GM12878 (cell line): ENCODE data around the gene RASAL1. TPM values are rescaled to one million over a fixed set of nuclear protein-coding genes. Genes with fewer than 3 reads are reported as not detected.
A peak's percentile ranks its signal among the peaks of the same experiment; 100 is the strongest.

Source experiments
- ATAC-seq: fragments of 200-7000 bp; cut with Tn5 transposase; 3 replicates; pipeline ENCODE4 v1.9.1; 2020; ENCODE audit warnings: mild to moderate bottlenecking, moderate library complexity
- Bru-seq: library from RNA; stranded (reverse); fragments of 400-500 nt; gene quantifications from one replicate; lab custom pipeline; 2021; lab: Mats Ljungman, UMichigan
- BruChase-seq, 2 experiments: library from RNA; stranded (reverse); fragments of 400-500 nt; gene quantifications; one replicate each; lab custom pipeline; 2021; lab: Mats Ljungman, UMichigan
- BruUV-seq: library from RNA; stranded (reverse); fragments of 400-500 nt; replicated peaks from 2 replicates; lab custom pipeline; 2021; lab: Mats Ljungman, UMichigan
- CTCF ChIA-PET: fragments of 300-600 bp; sonication (Branson Sonifier 250); formaldehyde crosslinking; extraction: SDS; loops from one replicate; lab custom pipeline; 2021; ENCODE audit warnings: inconsistent platforms; lab: Yijun Ruan, JAX
- POLR2A ChIA-PET: fragments of 350-600 bp; formaldehyde crosslinking; extraction: SDS; loops from one replicate; lab custom pipeline; 2021; ENCODE audit warnings: inconsistent platforms; lab: Charles Lee
- RAD21 ChIA-PET: fragments of 300-600 bp; sonication (Branson Sonifier 250); formaldehyde crosslinking; loops from one replicate; lab custom pipeline; 2023; ENCODE audit warnings: antibody characterized with exemption; ENCODE audit not compliant: unreplicated experiment; lab: Charles Lee
- SMC1A ChIA-PET: fragments of 300-600 bp; sonication (Branson Sonifier 250); formaldehyde crosslinking; loops from one replicate; lab custom pipeline; 2023; ENCODE audit not compliant: unreplicated experiment, uncharacterized antibody; lab: Charles Lee
- DNase-seq: peaks from one replicate; pipeline ENCODE4 v3.0.0-alpha.2; 2011; ENCODE audit warnings: low read depth, low spot score
- FAIRE-seq: peaks from 3 replicates; lab custom pipeline; 2011; peaks lifted over from hg19 to GRCh38; lab: Jason Lieb, UNC
- H2AFZ ChIP-seq: 2 replicates; pipeline ENCODE4 v1.6.0; 2011; ENCODE audit warnings: low read depth, low read length, control low read depth; ENCODE audit not compliant: control insufficient read depth
- H3K27ac ChIP-seq: 2 replicates; pipeline ENCODE4 v1.5.1; 2011; ENCODE audit warnings: control low read depth; ENCODE audit not compliant: control insufficient read depth, insufficient read depth
- H3K27me3 ChIP-seq, 2 experiments: replicated peaks in 1 of 2; 2 replicates each; pipeline versions ENCODE4 v1.6.0 to v1.6.1; 2011; ENCODE audit warnings: low read length in 1 of 2; ENCODE audit not compliant: control insufficient read depth in 2 of 2, insufficient read depth in 2 of 2
- H3K36me3 ChIP-seq, 2 experiments: 2 replicates each; pipeline ENCODE4 v1.5.1; 2011; ENCODE audit warnings: low read length in 1 of 2; ENCODE audit not compliant: control insufficient read depth in 2 of 2, insufficient read depth in 2 of 2
- H3K4me1 ChIP-seq: 2 replicates; pipeline ENCODE4 v1.6.1; 2011; ENCODE audit warnings: mild to moderate bottlenecking, low read length, moderate library complexity, mixed read lengths; ENCODE audit not compliant: control insufficient read depth, insufficient read depth
- H3K4me2 ChIP-seq: 2 replicates; pipeline ENCODE4 v1.6.0; 2011; ENCODE audit warnings: control low read depth; ENCODE audit not compliant: control insufficient read depth, insufficient read depth
- H3K4me3 ChIP-seq: fragments of 200-600 bp; sonication (generic); 2 replicates; pipeline ENCODE4 v1.5.1; 2016
- H3K79me2 ChIP-seq: 2 replicates; pipeline ENCODE4 v1.6.0; 2011; ENCODE audit warnings: low read length; ENCODE audit not compliant: control insufficient read depth, insufficient read depth
- H3K9ac ChIP-seq: 2 replicates; pipeline ENCODE4 v1.8.0; 2011; ENCODE audit warnings: low read length, control low read depth, mixed read lengths; ENCODE audit not compliant: control insufficient read depth, insufficient read depth
- H3K9me3 ChIP-seq: replicated peaks from 3 replicates; pipeline ENCODE4 v1.5.1; 2011; ENCODE audit warnings: mild to moderate bottlenecking, low read length; ENCODE audit not compliant: control insufficient read depth, insufficient read depth
- H4K20me1 ChIP-seq: 2 replicates; pipeline ENCODE4 v1.6.0; 2011; ENCODE audit not compliant: control insufficient read depth, insufficient read depth
- CHD2 ChIP-seq: IDR thresholded peaks from 2 replicates; pipeline ENCODE4 v1.6.1; 2011; ENCODE audit warnings: low read depth, low read length, improper control_type of control experiment, borderline replicate concordance
- CTCF ChIP-seq, 3 experiments: IDR thresholded peaks in 2 of 3; conservative IDR thresholded peaks in 1 of 3; 2 replicates each; pipeline ENCODE4 v1.5.1; 2011; ENCODE audit warnings: low read depth in 3 of 3, low read length in 3 of 3, mild to moderate bottlenecking in 3 of 3, control low read depth in 2 of 3, moderate library complexity in 2 of 3, inconsistent platforms in 1 of 3, mixed read lengths in 1 of 3; ENCODE audit not compliant: control insufficient read depth in 2 of 3, insufficient read depth in 1 of 3; ENCODE audit errors: extremely low read depth in 1 of 3
- EP300 ChIP-seq, 2 experiments: fragments of 150-350 bp in 1 of 2; IDR thresholded peaks; 2 replicates each; pipeline ENCODE4 v1.6.1; 2011 to 2012; ENCODE audit warnings: low read depth in 2 of 2, low read length in 2 of 2, borderline replicate concordance in 1 of 2, improper control_type of control experiment in 1 of 2, inconsistent platforms in 1 of 2; ENCODE audit not compliant: control insufficient read depth in 1 of 2
- ETV6 ChIP-seq, 2 experiments: fragments of 450-650 bp in 1 of 2; IDR thresholded peaks in 1 of 2; conservative IDR thresholded peaks in 1 of 2; 2 replicates each; pipeline ENCODE4 v1.6.1; 2014; ENCODE audit warnings: antibody characterized with exemption in 1 of 2, borderline replicate concordance in 1 of 2, low read depth in 1 of 2, mild to moderate bottlenecking in 1 of 2, moderate library complexity in 1 of 2
- MTA2 ChIP-seq: fragments of 450-650 bp; IDR thresholded peaks from 2 replicates; pipeline ENCODE4 v1.6.1; 2016; ENCODE audit warnings: low read depth, mild to moderate bottlenecking, moderate library complexity
- MXI1 ChIP-seq: fragments of 150-350 bp; IDR thresholded peaks from 2 replicates; pipeline ENCODE4 v1.6.1; 2011; ENCODE audit warnings: low read depth, mild to moderate bottlenecking, inconsistent platforms, low read length, improper control_type of control experiment
- NR2C1 ChIP-seq: fragments of 450-650 bp; IDR thresholded peaks from 2 replicates; pipeline ENCODE4 v1.6.1; 2017; ENCODE audit warnings: antibody characterized with exemption, mild to moderate bottlenecking, moderate library complexity
- PAX5 ChIP-seq: IDR thresholded peaks from 2 replicates; pipeline ENCODE4 v1.6.1; 2011; ENCODE audit warnings: low read depth, low read length, borderline replicate concordance
- POU2F2 ChIP-seq: IDR thresholded peaks from 3 replicates; pipeline ENCODE4 v1.6.1; 2011; ENCODE audit warnings: low read depth, mild to moderate bottlenecking, low read length, borderline replicate concordance
- PRDM15 ChIP-seq: fragments of 450-650 bp; formaldehyde crosslinking; IDR thresholded peaks from 2 replicates; pipeline ENCODE4 v1.4.0; 2020; ENCODE audit warnings: mild to moderate bottlenecking, moderate library complexity
- TCF3 ChIP-seq: IDR thresholded peaks from 2 replicates; pipeline ENCODE4 v1.6.1; 2012; ENCODE audit warnings: low read depth, mild to moderate bottlenecking, low read length, borderline replicate concordance; ENCODE audit not compliant: insufficient read depth
- WGBS: methylation state at CpG from one replicate; pipeline ENCODE4 v1.1.6; 2016; ENCODE audit warnings: low lambda C conversion rate; ENCODE audit not compliant: insufficient replicate concordance, insufficient coverage; ENCODE audit errors: missing lambda C conversion rate; 5-methylcytosine and 5-hydroxymethylcytosine counted together
- in situ Hi-C: fragments of 300-500 bp; cut with MboI; formaldehyde crosslinking; loops from 9 replicates; pipeline ENCODE4 v1.14.3; 2018; ENCODE audit warnings: mixed read lengths
- intact Hi-C: fragments of 100-400 bp; cut with micrococcal nuclease; formaldehyde crosslinking; loops from one replicate; pipeline ENCODE4 v1.14.2; 2022; ENCODE audit not compliant: unreplicated experiment
- long read RNA-seq, 2 experiments: library from polyadenylated mRNA; unstranded; transcript quantifications; one replicate each; pipeline ENCODE4 v2.0.0, GENCODE V29; 2019 to 2020
- polyA minus RNA-seq, 3 experiments: library from RNA; depleted of rRNA, polyadenylated mRNA; stranded (reverse); fragments of >200 nt; gene quantifications; 2 replicates each; pipeline ENCODE4 v1.2.3, GENCODE V29; 2011
- polyA plus RNA-seq, 11 experiments: library from polyadenylated mRNA; depleted of rRNA in 4 of 11; unstranded in 6 of 11; stranded (reverse) in 5 of 11; fragments of >200 nt; fragmentation: Nextera tagmentation in 4 of 11; fragmentation: Illumina TruSeq in 1 of 11; extraction: Ambion mirVana in 4 of 11; extraction: Trizol in 1 of 11; gene quantifications; 1 replicate in 1 of 11; 2 replicates in 10 of 11; pipeline versions ENCODE4 v1.2.1 to v1.2.3, GENCODE V29; 2011 to 2016; ENCODE audit warnings: inconsistent platforms in 2 of 11, missing spikeins in 2 of 11, low read depth in 1 of 11
- total RNA-seq, 4 experiments: library from RNA; depleted of rRNA in 3 of 4; stranded (reverse); fragments of >200 nt in 3 of 4; fragmentation: Illumina TruSeq in 1 of 4; extraction: Trizol in 1 of 4; gene quantifications; 2 replicates each; pipeline versions ENCODE4 v1.2.1 to v1.2.3, GENCODE V29; 2013 to 2021

RASAL1 gene
- total RNA-seq (2013; cell fraction: nucleolus; rRNA removed), result 6.7 and 11.6 TPM in 2 replicates
- 1.0 TPM in 1 of 2 replicates, not detected in the other for total RNA-seq (2014; rRNA removed)
- not detected in 2 replicates for total RNA-seq (2014; rRNA removed; fragmentation: Illumina TruSeq; extraction: Trizol)
- total RNA-seq (2021), result not detected in 2 replicates
- 0.13 TPM for polyA plus RNA-seq (2011; ENCODE audit: low read depth)
- polyA plus RNA-seq (2011; rRNA removed), result 0.53 and 0.79 TPM in 2 replicates
- polyA plus RNA-seq (2011; cell fraction: cytosol; rRNA removed), result 0.84 and 0.88 TPM in 2 replicates
- polyA plus RNA-seq (2011; cell fraction: nucleus; rRNA removed), result 1.8 and 3.5 TPM in 2 replicates
- 0.24 and 0.31 TPM in 2 replicates for polyA plus RNA-seq (2012)
- polyA plus RNA-seq (2014; fragmentation: Illumina TruSeq; extraction: Trizol), result not detected in 2 replicates
- not detected for polyA plus RNA-seq (2014; fragmentation: Nextera tagmentation; extraction: Ambion mirVana)
- 0.04 TPM in 1 of 2 replicates, not detected in the other for polyA plus RNA-seq (2014; rRNA removed)
- polyA plus RNA-seq (2016; fragmentation: Nextera tagmentation; extraction: Ambion mirVana), result under 1 TPM; 0.12 to 0.25 TPM
- polyA minus RNA-seq (2011; rRNA and poly(A)+ RNA removed), result 0.22 and 1.2 TPM in 2 replicates
- 0.42 TPM in 1 of 2 replicates, not detected in the other for polyA minus RNA-seq (2011; cell fraction: cytosol; rRNA and poly(A)+ RNA removed)
- 0.48 and 1.1 TPM in 2 replicates for polyA minus RNA-seq (2011; cell fraction: nucleus; rRNA and poly(A)+ RNA removed)
- Bru-seq, nascent RNA, result percentile 40 among the genes with signal in this experiment
- BruChase-seq, experiment 1, labeled RNA remaining after a 6-hour chase, result percentile 35 among the genes with signal in this experiment
- percentile 33 among the genes with signal in this experiment for BruChase-seq, experiment 2, labeled RNA remaining after a 2-hour chase
- long read RNA-seq, experiment 1, result 0 reads
- long read RNA-seq, experiment 2, result 0 reads

- no TSS peak for BruUV-seq
- FAIRE-seq (no peak), ATAC-seq (peak; percentile 91), DNase-seq (no peak)
- RAD21 ChIA-PET, result interaction anchor here (1.3 to 2.3 kb wide), 3 partner anchors 38 to 143 kb away, joined by 4 to 10 read pairs (median 6); no protein-coding TSS in a partner anchor
- Histone ChIP-seq H3K4me3 (no peak within 1 kb of the TSS), H3K36me3 (no peaks in the 10 kb centered on the region), H2AFZ (no peak within 1 kb of the TSS), H3K27me3 (no peaks in the 10 kb centered on the region; a peak in 2 of 4 replicates), H3K9me3 (no peaks in the 10 kb centered on the region), H3K9ac (no peak within 1 kb of the TSS), H3K4me2 (peak within 1 kb of the TSS; percentile 77), H3K4me1 (peaks cover under 1% of the 10 kb centered on the region; the same call in 1 of the 2 replicates), H3K27ac (no peak within 1 kb of the TSS), H3K79me2 (no peaks in the 10 kb centered on the region), H4K20me1 (no peaks in the 10 kb centered on the region)
- in situ Hi-C loops (no loop called here), intact Hi-C loops (no loop called here)
- CTCF ChIA-PET, result interaction anchor here (1.0 to 1.9 kb wide), 4 partner anchors 14 to 38 kb away, joined by 3 to 6 read pairs (median 4); no protein-coding TSS in a partner anchor
- 8% methylated on average over 56 of the region's 68 CpGs for WGBS
- POLR2A ChIA-PET, result interaction anchor here (0.6 kb wide), 1 partner anchor 128 kb away, joined by 3 read pairs; no protein-coding TSS in a partner anchor
- SMC1A ChIA-PET, result interaction anchor here (1.3 kb wide), 1 partner anchor 35 kb away, joined by 5 read pairs; no protein-coding TSS in a partner anchor
- TF ChIP-seq CHD2, result no peak
- TF ChIP-seq EP300 (IDR thresholded peaks at IDR 0.05; ENCODE audit: borderline replicate concordance in 1 of 2, control insufficient read depth in 1 of 2, low read depth in 2 of 2, low read length in 2 of 2), result no peak
- TF ChIP-seq NR2C1, result no peak
- TF ChIP-seq MTA2, result 0 out of 2 replicates have a peak, but pooled peaks have one; percentile 17
- no peak for TF ChIP-seq POU2F2
- TF ChIP-seq CTCF (IDR thresholded peaks at IDR 0.05 in 2 of 3, conservative IDR thresholded peaks at IDR 0.05 in 1 of 3; ENCODE audit: control insufficient read depth in 2 of 3, extremely low read depth in 1 of 3, insufficient read depth in 1 of 3, low read depth in 3 of 3, low read length in 3 of 3), result peak; percentile 41 to 69 (median 53)
- no peak for TF ChIP-seq PAX5
- TF ChIP-seq ETV6 (conservative IDR thresholded peaks at IDR 0.05 in 1 of 2, IDR thresholded peaks at IDR 0.05 in 1 of 2; ENCODE audit: borderline replicate concordance in 1 of 2, low read depth in 1 of 2), result no peak
- TF ChIP-seq MXI1, result no peak
- no peak for TF ChIP-seq TCF3
- TF ChIP-seq PRDM15 (CRISPR knock-in tag), result no peak
These were observed at the start of gene RASAL1 for GRCh38 chr12:113135178-113136127. Gene RASAL1, minus strand, starts transcription at chr12:113135761. Its CDS starts 299 bp downstream, at chr12:113135462.
